Ascending aorta (tissue), 2 donors: ENCODE data around the gene ZBTB11. TPM values are rescaled to one million over a fixed set of nuclear protein-coding genes. Genes with fewer than 3 reads are reported as not detected.
"Not testable (repeated sequence)": the region's sequence is repeated elsewhere in the genome, so short reads cannot be mapped to it uniquely, and the experiment has no call there.

Experiments used
- DNase-seq, 2 donors: peaks; one replicate each; pipeline ENCODE4 v3.0.0-alpha.2; 2019; ENCODE audit warnings: low spot score in 2 of 2
- H3K27ac ChIP-seq, 2 donors: fragments of 200-600 bp; sonication (generic); one replicate each; pipeline ENCODE4 v1.5.1; 2016 to 2017; ENCODE audit warnings: mild to moderate bottlenecking in 1 of 2
- H3K27me3 ChIP-seq: fragments of 200-600 bp; sonication (generic); one replicate; pipeline ENCODE4 v1.5.1; 2017
- H3K36me3 ChIP-seq, 2 donors: fragments of 200-600 bp; sonication (generic); one replicate each; pipeline ENCODE4 v1.5.1; 2016
- H3K4me1 ChIP-seq, 2 donors: fragments of 200-600 bp; sonication (generic); one replicate each; pipeline ENCODE4 v1.5.1; 2016 to 2017; ENCODE audit warnings: mild to moderate bottlenecking in 1 of 2
- H3K4me3 ChIP-seq, 2 donors: fragments of 200-600 bp; sonication (generic); one replicate each; pipeline ENCODE4 v1.5.1; 2016 to 2017; ENCODE audit warnings: mild to moderate bottlenecking in 1 of 2
- H3K9me3 ChIP-seq, 2 donors: fragments of 200-600 bp; sonication (generic); one replicate each; pipeline ENCODE4 v1.5.1; 2016
- CTCF ChIP-seq, 3 experiments: fragments of 200-600 bp in 2 of 3; fragments of 450-650 bp in 1 of 3; sonication (generic) in 2 of 3; IDR thresholded peaks; one replicate each; pipeline ENCODE4 v1.5.1; 2016 to 2019; ENCODE audit warnings: antibody characterized with exemption in 3 of 3, mild to moderate bottlenecking in 1 of 3, moderate library complexity in 1 of 3
- intact Hi-C: fragments of 100-400 bp; cut with DNase I; formaldehyde crosslinking; loops from one replicate; pipeline ENCODE4 v1.15.1; 2023
- total RNA-seq: library from RNA; depleted of rRNA; stranded (reverse); fragments of >200 nt; gene quantifications from one replicate; pipeline ENCODE4 v1.1.0, GENCODE V29; 2016

Gene ZBTB11
- total RNA-seq, 1 donor from 2014 or later, result 16.5 TPM

GRCh38 chr3:101633186-101633585, 43.7 kb downstream of the ZBTB11 start:
- Histone ChIP-seq H3K4me1 (no peaks in the 10 kb centered on the region), H3K36me3 (no peaks in the 10 kb centered on the region), H3K27me3 (no peaks in the 10 kb centered on the region), H3K27ac (no peak overlapping the region), H3K9me3 (no peaks in the 10 kb centered on the region), H3K4me3 (no peak overlapping the region)
- no peak for TF ChIP-seq CTCF (IDR thresholded peaks at IDR 0.05)
- no peak for DNase-seq
- intact Hi-C loops, result no loop called here

DNA sequence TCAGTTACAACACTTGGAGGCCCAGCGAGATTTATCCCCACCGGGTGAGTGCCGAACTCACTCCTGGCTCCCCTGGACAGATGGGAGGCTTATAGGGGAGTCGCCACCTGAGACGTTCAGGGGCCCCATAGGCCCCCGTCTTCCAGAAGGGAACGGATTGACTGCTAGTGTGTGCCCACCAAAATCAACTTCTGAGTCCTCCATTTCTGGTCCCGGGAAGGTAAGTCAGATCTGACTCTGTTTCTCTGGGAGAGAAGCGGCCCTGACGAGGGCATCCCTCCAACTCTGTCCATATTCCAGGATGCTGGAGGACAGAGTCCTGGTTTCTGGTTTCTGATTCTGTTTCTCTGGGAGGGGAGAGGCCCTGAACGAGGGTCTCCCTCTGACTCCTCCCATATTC, 44.3 kb downstream of the ZBTB11 start:
- no peak for TF ChIP-seq CTCF (IDR thresholded peaks at IDR 0.05)
- Histone ChIP-seq H3K27me3 (no peaks in the 10 kb centered on the region), H3K36me3 (no peaks in the 10 kb centered on the region), H3K27ac (no peak overlapping the region), H3K4me3 (no peak overlapping the region), H3K9me3 (no peaks in the 10 kb centered on the region), H3K4me1 (no peaks in the 10 kb centered on the region)
- no peak for DNase-seq
- intact Hi-C loops, result no loop called here

GRCh38 chr3:101631959-101632358, 45.0 kb downstream of the ZBTB11 start:
- H3K9me3 ChIP-seq, DNase-seq, H3K36me3 ChIP-seq, H3K4me3 ChIP-seq, intact Hi-C loops, H3K27me3 ChIP-seq, H3K27ac ChIP-seq, H3K4me1 ChIP-seq: not testable (repeated sequence)

GRCh38 chr3:101631098-101631796, 45.7 kb downstream of the ZBTB11 start:
- intact Hi-C loops, result no loop called here
- Histone ChIP-seq H3K9me3 (no peaks in the 10 kb centered on the region), H3K36me3 (no peaks in the 10 kb centered on the region), H3K27ac (no peak overlapping the region), H3K4me3 (no peak overlapping the region), H3K27me3 (no peaks in the 10 kb centered on the region), H3K4me1 (no peaks in the 10 kb centered on the region)
- no peak for TF ChIP-seq CTCF (IDR thresholded peaks at IDR 0.05)
- no peak for DNase-seq

DNA sequence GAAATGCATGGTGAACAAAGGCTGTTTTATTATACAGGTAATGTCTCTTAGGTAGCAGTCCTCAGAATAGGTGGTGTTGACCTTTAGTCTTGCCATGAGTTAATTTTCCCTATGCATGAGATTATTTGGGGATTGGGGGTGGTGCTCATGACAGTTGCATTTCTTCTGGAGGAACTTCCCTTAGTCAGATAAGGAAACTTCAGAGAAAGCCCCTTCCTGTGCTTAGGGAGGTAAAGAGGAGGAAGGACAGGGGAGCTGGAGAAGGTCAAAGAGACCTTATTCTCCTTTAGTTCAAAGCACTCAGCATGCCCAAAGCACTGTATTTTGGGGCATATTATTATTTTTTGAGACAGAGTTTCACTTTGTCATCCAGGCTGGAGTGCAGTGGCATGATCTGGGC, 47.7 kb downstream of the ZBTB11 start:
- Histone ChIP-seq H3K27me3 (no peaks in the 10 kb centered on the region), H3K27ac (no peak overlapping the region), H3K4me3 (no peak overlapping the region), H3K4me1 (no peaks in the 10 kb centered on the region), H3K9me3 (no peaks in the 10 kb centered on the region), H3K36me3 (no peaks in the 10 kb centered on the region)
- intact Hi-C loops, result no loop called here
- no peak for DNase-seq
- TF ChIP-seq CTCF (IDR thresholded peaks at IDR 0.05), result no peak

DNA sequence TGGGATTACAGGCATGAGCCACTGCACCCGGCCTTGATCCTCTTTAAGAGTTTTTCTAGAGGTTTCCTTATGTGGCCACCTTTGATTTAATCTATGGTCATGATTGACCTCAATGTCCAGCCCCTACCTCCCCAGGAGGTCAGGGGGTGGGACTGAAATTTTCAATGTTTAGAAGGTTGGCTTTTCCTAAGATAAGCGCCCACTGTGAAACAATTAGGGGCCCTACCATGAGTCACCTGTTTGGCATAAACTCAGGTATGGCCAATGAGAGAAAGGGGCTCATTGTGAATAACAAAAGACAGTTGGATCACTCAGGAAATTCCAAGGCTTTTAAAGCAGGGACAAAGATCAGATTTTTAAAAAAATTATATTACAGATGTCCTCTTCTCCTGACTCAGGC, 51.1 kb downstream of the ZBTB11 start:
- Histone ChIP-seq H3K4me3 (no peak overlapping the region), H3K27ac (no peak overlapping the region), H3K36me3 (no peaks in the 10 kb centered on the region), H3K4me1 (no peaks in the 10 kb centered on the region), H3K9me3 (no peaks in the 10 kb centered on the region), H3K27me3 (no peaks in the 10 kb centered on the region)
- no peak for TF ChIP-seq CTCF (IDR thresholded peaks at IDR 0.05)
- DNase-seq, result no peak
- intact Hi-C loops, result no loop called here
